OCI-LY7 (cell line): Measurements from ENCODE around the gene SLC39A12. TPM values are rescaled to one million over a fixed set of nuclear protein-coding genes. Genes with fewer than 3 reads are reported as not detected.

Experiments used
- BruUV-seq: library from RNA; stranded (reverse); fragments of 400-500 nt; replicated peaks from 2 replicates; lab custom pipeline; 2021; lab: Mats Ljungman, UMichigan
- CTCF ChIA-PET: fragments of 300-600 bp; sonication (Branson Sonifier 250); formaldehyde crosslinking; loops from one replicate; lab custom pipeline; 2022; ENCODE audit warnings: antibody characterized with exemption; ENCODE audit not compliant: unreplicated experiment; lab: Charles Lee
- POLR2A ChIA-PET: fragments of 300-600 bp; sonication (Branson Sonifier 250); formaldehyde crosslinking; loops from one replicate; lab custom pipeline; 2022; ENCODE audit warnings: antibody characterized with exemption; lab: Charles Lee
- DNase-seq: peaks from one replicate; pipeline ENCODE4 v3.0.0-alpha.2; 2015; ENCODE audit warnings: low spot score
- H2AFZ ChIP-seq: fragments of 200-600 bp; sonication (generic), shearing (Covaris generic); 2 replicates; pipeline ENCODE4 v1.6.1; 2014; ENCODE audit warnings: mild to moderate bottlenecking, antibody characterized with exemption, low read length, moderate library complexity
- H3K27ac ChIP-seq: fragments of 200-600 bp; sonication (generic); 2 replicates; pipeline ENCODE4 v1.5.1; 2014; ENCODE audit warnings: mixed run types, low read depth, mild to moderate bottlenecking, moderate library complexity, low read length, inconsistent platforms; ENCODE audit not compliant: poor library complexity, severe bottlenecking
- H3K36me3 ChIP-seq: fragments of 200-600 bp; sonication (generic); 2 replicates; pipeline ENCODE4 v1.6.1; 2014; ENCODE audit warnings: mild to moderate bottlenecking, antibody characterized with exemption, low read length, moderate library complexity, mixed read lengths; ENCODE audit not compliant: insufficient read depth
- H3K4me1 ChIP-seq: fragments of 200-600 bp; sonication (generic); 2 replicates; pipeline ENCODE4 v1.5.1; 2014; ENCODE audit warnings: mild to moderate bottlenecking, low read length; ENCODE audit not compliant: insufficient read depth, poor library complexity, severe bottlenecking
- H3K4me2 ChIP-seq: fragments of 200-600 bp; sonication (generic); 2 replicates; pipeline ENCODE4 v1.6.1; 2014; ENCODE audit warnings: mild to moderate bottlenecking, low read length
- H3K4me3 ChIP-seq: fragments of 200-600 bp; sonication (generic); 2 replicates; pipeline ENCODE4 v1.5.1; 2014; ENCODE audit warnings: mild to moderate bottlenecking, low read depth, low read length; ENCODE audit not compliant: poor library complexity, severe bottlenecking
- H3K79me2 ChIP-seq: fragments of 200-600 bp; sonication (generic); 2 replicates; pipeline ENCODE4 v1.6.1; 2016; ENCODE audit warnings: low read depth, mild to moderate bottlenecking, low read length, moderate library complexity, mixed read lengths; ENCODE audit not compliant: insufficient read depth
- H3K9me2 ChIP-seq: fragments of 200-600 bp; sonication (generic); 2 replicates; pipeline ENCODE4 v1.6.1; 2016; ENCODE audit warnings: mild to moderate bottlenecking, low read length, mixed read lengths; ENCODE audit not compliant: insufficient read depth
- H3K9me3 ChIP-seq: fragments of 200-600 bp; sonication (generic); 2 replicates; pipeline ENCODE4 v1.6.1; 2014; ENCODE audit warnings: mild to moderate bottlenecking, mixed run types, low read length, mixed read lengths
- H4K20me1 ChIP-seq: fragments of 200-600 bp; sonication (generic); 2 replicates; pipeline ENCODE4 v1.6.1; 2014; ENCODE audit warnings: mild to moderate bottlenecking, antibody characterized with exemption, low read length, moderate library complexity, mixed read lengths; ENCODE audit not compliant: insufficient read depth
- CTCF ChIP-seq: fragments of 200-600 bp; sonication (generic); conservative IDR thresholded peaks from 2 replicates; pipeline ENCODE4 v1.5.1; 2014; ENCODE audit warnings: mild to moderate bottlenecking, antibody characterized with exemption, low read length, moderate library complexity, mixed read lengths
- EZH2phosphoT487 ChIP-seq: fragments of 200-600 bp; sonication (generic); IDR thresholded peaks from 2 replicates; pipeline ENCODE4 v1.6.1; 2018; ENCODE audit warnings: low read depth, borderline replicate concordance, mild to moderate bottlenecking, mixed run types, antibody characterized with exemption, low read length, moderate library complexity, mixed read lengths
- intact Hi-C: fragments of 100-400 bp; cut with micrococcal nuclease; formaldehyde crosslinking; loops from one replicate; pipeline ENCODE4 v1.10.0; 2022; ENCODE audit not compliant: unreplicated experiment
- total RNA-seq, 2 experiments: library from RNA; depleted of rRNA in 1 of 2; stranded (reverse); fragments of >200 nt in 1 of 2; shearing (Covaris generic) in 1 of 2; gene quantifications; 2 replicates each; pipeline ENCODE4 v1.2.3, GENCODE V29; 2014 to 2022

SLC39A12 gene
- total RNA-seq, 2 experiments from 2014 or later, result not detected

- H3K4me3 ChIP-seq, result no peak overlapping the region
- no peaks in the 10 kb centered on the region for H3K9me3 ChIP-seq
- intact Hi-C loops, result no loop called here
- no peak for DNase-seq
- no peaks in the 10 kb centered on the region for H3K4me1 ChIP-seq
- ChIA-PET CTCF (no interaction called here), POLR2A (interaction anchor here (0.6 kb wide), 1 partner anchor 77 kb away, joined by 3 read pairs; no protein-coding TSS in a partner anchor)
- H3K36me3 ChIP-seq, result no peaks in the 10 kb centered on the region
- H3K9me2 ChIP-seq, result no peaks in the 10 kb centered on the region
- no peak overlapping the region for H3K27ac ChIP-seq
- no peak overlapping the region for H2AFZ ChIP-seq
- H4K20me1 ChIP-seq, result no peaks in the 10 kb centered on the region
- TF ChIP-seq EZH2phosphoT487 (no peak), CTCF (no peak)
- H3K4me2 ChIP-seq, result no peak overlapping the region
- BruUV-seq, result no TSS peak
- no peaks in the 10 kb centered on the region for H3K79me2 ChIP-seq
Measured at GRCh38 chr10:18075881-18076280, 124.2 kb downstream of the SLC39A12 start.

DNA sequence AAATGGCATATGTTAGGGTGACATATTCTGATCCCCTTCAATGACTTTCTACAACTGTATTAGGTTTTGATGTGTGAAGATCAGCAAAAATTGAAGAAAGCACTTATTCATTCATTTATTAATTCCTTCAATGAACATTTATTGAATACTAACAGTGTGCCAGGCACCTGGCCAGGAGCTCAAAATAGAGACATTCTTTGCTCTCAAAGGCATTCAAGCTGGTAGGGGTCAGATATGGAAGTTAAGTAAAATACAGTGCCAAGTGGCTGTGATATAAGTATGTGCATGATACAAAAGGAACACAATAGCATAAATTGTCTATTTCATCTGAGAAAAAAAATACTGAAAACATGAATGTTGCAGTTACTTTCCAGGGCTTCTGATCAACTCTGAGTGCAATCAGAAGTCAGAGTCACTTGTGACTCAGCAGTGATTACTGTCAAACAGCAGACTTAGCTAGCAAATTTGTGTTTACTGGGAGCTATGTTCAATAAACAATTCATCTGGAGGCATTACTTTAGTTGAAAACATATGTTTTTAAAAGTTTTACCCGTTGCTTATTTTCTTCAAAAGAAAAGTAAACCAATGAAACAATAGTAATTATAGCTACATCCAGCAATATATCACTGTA, 128.1 kb downstream of the SLC39A12 start:
- no peak for DNase-seq
- intact Hi-C loops, result no loop called here
- no peaks in the 10 kb centered on the region for H3K9me3 ChIP-seq
- H3K4me1 ChIP-seq, result no peaks in the 10 kb centered on the region
- no peak overlapping the region for H3K27ac ChIP-seq
- H3K9me2 ChIP-seq, result no peaks in the 10 kb centered on the region
- no peaks in the 10 kb centered on the region for H4K20me1 ChIP-seq
- TF ChIP-seq EZH2phosphoT487, result no peak
- TF ChIP-seq CTCF, result no peak
- H2AFZ ChIP-seq, result no peak overlapping the region
- ChIA-PET CTCF (no interaction called here), POLR2A (interaction anchor here (0.6 kb wide), 1 partner anchor 991 kb away, joined by 3 read pairs; no protein-coding TSS in a partner anchor)
- H3K79me2 ChIP-seq, result no peaks in the 10 kb centered on the region
- no TSS peak for BruUV-seq
- H3K36me3 ChIP-seq, result no peaks in the 10 kb centered on the region
- H3K4me2 ChIP-seq, result no peak overlapping the region
- H3K4me3 ChIP-seq, result no peak overlapping the region

DNA sequence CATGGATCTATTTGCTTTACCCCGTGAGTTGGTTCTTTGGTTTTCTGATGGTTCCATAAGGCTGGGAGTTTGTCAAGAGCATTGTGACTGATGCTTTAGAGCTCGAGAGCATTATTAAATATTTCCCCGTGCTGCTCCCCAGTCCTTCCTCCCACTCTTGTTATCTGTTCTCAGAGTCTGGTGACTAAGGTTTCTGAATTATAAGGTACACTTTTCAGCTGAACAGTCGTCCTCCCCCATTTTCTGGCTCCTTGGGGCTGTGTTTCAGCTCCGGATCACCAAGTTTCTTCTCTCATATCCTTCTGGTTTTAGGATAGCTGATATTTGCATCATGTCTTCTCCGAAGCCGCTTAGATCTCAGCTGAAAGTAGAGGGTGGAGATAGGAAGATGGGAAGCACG, 130.7 kb downstream of the SLC39A12 start:
- TF ChIP-seq CTCF (no peak), EZH2phosphoT487 (no peak)
- intact Hi-C loops, result no loop called here
- no TSS peak for BruUV-seq

More for the DNA sequence above, 130.7 kb downstream of the SLC39A12 start:
- no peaks in the 10 kb centered on the region for H3K9me3 ChIP-seq
- ChIA-PET CTCF (no interaction called here), POLR2A (no interaction called here)
- no peaks in the 10 kb centered on the region for H3K79me2 ChIP-seq
- H3K4me3 ChIP-seq, result no peak overlapping the region
- H3K4me2 ChIP-seq, result no peak overlapping the region
- H3K9me2 ChIP-seq, result no peaks in the 10 kb centered on the region
- no peak for DNase-seq
- H4K20me1 ChIP-seq, result no peaks in the 10 kb centered on the region
- H3K36me3 ChIP-seq, result no peaks in the 10 kb centered on the region
- no peaks in the 10 kb centered on the region for H3K4me1 ChIP-seq
- H3K27ac ChIP-seq, result no peak overlapping the region
- H2AFZ ChIP-seq, result no peak overlapping the region
